Posterior cingulate gyrus (tissue), 11 donors: ENCODE measurements around the gene ATP2B2.

ENCODE experiments used
- DNase-seq, 10 donors: peaks; one replicate each; pipeline versions ENCODE4 v3.0.0 to v3.0.0-alpha.2; 2020 to 2021; ENCODE audit warnings: mixed read lengths in 3 of 10
- intact Hi-C: fragments of 100-400 bp; cut with DNase I; formaldehyde crosslinking; loops from one replicate; pipeline ENCODE4 v1.15.1; 2023

The ATP2B2 gene

GRCh38 chr3:10457560-10457959 lies 47.8 kb downstream of the ATP2B2 start:
- DNase-seq = no peak
- intact Hi-C loops = no loop called here

GRCh38 chr3:10456981-10457380 lies 48.4 kb downstream of the ATP2B2 start:
- intact Hi-C loops = no loop called here
- peak in 1 of 10 donors; percentile 15 for DNase-seq

GRCh38 chr3:10455545-10455914 lies 49.9 kb downstream of the ATP2B2 start:
- intact Hi-C loops = no loop called here
- DNase-seq = peak in 1 of 10 donors; percentile 45

- DNase-seq = peak in 1 of 10 donors; percentile 22
- intact Hi-C loops = no loop called here
These were observed 50.4 kb downstream of the ATP2B2 start for GRCh38 chr3:10454907-10455544.

GRCh38 chr3:10453431-10454163 lies 51.8 kb downstream of the ATP2B2 start:
- intact Hi-C loops = no loop called here

GRCh38 chr3:10450494-10451440 lies 54.6 kb downstream of the ATP2B2 start:
- DNase-seq = peak in 1 of 10 donors; percentile 81
- intact Hi-C loops = no loop called here

More at GRCh38 chr3:10453431-10454163, 51.8 kb downstream of the ATP2B2 start:
- peak in 1 of 10 donors; percentile 37 for DNase-seq

- intact Hi-C loops = no loop called here
These were observed 56.0 kb downstream of the ATP2B2 start for GRCh38 chr3:10449436-10449835.

GRCh38 chr3:10448544-10448943 lies 56.8 kb downstream of the ATP2B2 start:
- peak in 1 of 10 donors; percentile 59 for DNase-seq
- intact Hi-C loops = no loop called here

More at GRCh38 chr3:10449436-10449835, 56.0 kb downstream of the ATP2B2 start:
- peak in 1 of 10 donors; percentile 71 for DNase-seq

- intact Hi-C loops = no loop called here
- peak in 5 of 10 donors; percentile 25 to 91 (median 50) for DNase-seq
These were observed 57.7 kb downstream of the ATP2B2 start for GRCh38 chr3:10447527-10448260.

GRCh38 chr3:10447110-10447509 lies 58.3 kb downstream of the ATP2B2 start:
- peak in 1 of 10 donors; percentile 22 for DNase-seq
- intact Hi-C loops = no loop called here

GRCh38 chr3:10445561-10446175 lies 59.7 kb downstream of the ATP2B2 start:
- intact Hi-C loops = no loop called here
- DNase-seq = peak in 1 of 10 donors; percentile 81

- DNase-seq = peak in 1 of 10 donors; percentile 75
- intact Hi-C loops = no loop called here
These were observed 60.9 kb downstream of the ATP2B2 start for GRCh38 chr3:10444511-10444910.

- intact Hi-C loops = no loop called here
These were observed 61.3 kb downstream of the ATP2B2 start for GRCh38 chr3:10444110-10444429.

GRCh38 chr3:10443272-10444109 lies 61.9 kb downstream of the ATP2B2 start:
- intact Hi-C loops = no loop called here
- peak in 1 of 10 donors; percentile 79 for DNase-seq

More at GRCh38 chr3:10444110-10444429, 61.3 kb downstream of the ATP2B2 start:
- peak in 1 of 10 donors; percentile 54 for DNase-seq

GRCh38 chr3:10442151-10442795 lies 63.1 kb downstream of the ATP2B2 start:
- DNase-seq = peak in 1 of 10 donors; percentile 65
- intact Hi-C loops = no loop called here

- intact Hi-C loops = no loop called here
- no peak for DNase-seq
These were observed 64.7 kb downstream of the ATP2B2 start for GRCh38 chr3:10440684-10441083.

- intact Hi-C loops = no loop called here
- DNase-seq = peak in 1 of 10 donors; percentile 48
These were observed 66.3 kb downstream of the ATP2B2 start for GRCh38 chr3:10438902-10439610.
